ENCODE measurements around the gene PPM1L.

PPM1L gene

DNA sequence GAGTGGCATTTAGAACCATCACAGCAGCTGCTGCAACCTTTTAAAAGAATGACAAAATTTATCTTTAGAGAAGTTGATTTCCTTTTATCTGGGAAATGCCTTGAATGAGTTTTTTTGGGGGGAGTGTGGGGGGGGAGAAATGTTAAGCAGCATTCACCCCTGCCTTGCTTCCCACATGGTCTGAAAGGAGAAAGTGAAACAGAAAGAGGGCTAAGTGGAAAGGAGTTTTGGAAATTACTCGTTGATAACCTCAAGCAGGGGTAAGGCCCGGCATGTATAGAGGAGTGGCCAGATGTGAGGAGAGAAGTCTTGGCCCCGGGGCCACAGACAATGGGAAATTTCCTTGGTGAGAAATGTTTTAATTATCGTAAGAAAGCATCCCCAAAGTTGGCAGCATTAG, 325.6 kb downstream of the PPM1L start:
- no peak overlapping the region for H3K4me2 ChIP-seq (ENCODE audit: low read length)

DNA sequence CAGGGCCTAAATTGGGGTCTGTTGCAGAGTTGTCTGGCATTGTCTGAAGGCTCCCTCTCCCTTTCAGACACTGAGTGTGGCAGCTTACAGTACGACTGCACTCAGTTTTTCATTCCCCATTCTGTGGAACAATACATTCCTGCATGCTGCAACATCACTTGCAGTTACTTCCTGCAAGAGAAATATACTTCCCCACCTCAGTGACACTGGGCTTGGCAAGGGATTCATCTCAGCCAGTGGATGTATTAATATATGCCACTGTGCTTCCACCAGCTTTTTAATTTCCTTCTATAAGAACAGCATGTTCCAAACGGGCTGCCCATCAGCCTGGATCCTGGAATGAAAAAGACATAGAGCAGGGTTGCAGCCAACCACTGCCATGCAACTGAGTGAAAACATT, 326.0 kb downstream of the PPM1L start:
- Histone ChIP-seq H2AFZ (ENCODE audit: low read length) (no peak overlapping the region), H3K4me3 (ENCODE audit: low read depth, low read length, poor library complexity, severe bottlenecking) (no peak overlapping the region), H3F3A (ENCODE audit: insufficient read depth, low read length) (no peaks in the 10 kb centered on the region), H3K9me3 (ENCODE audit: low read length) (no peaks in the 10 kb centered on the region), H3K79me2 (ENCODE audit: insufficient read depth, low read length) (no peaks in the 10 kb centered on the region), H3K4me2 (ENCODE audit: low read length) (no peak overlapping the region), H3K27ac (ENCODE audit: low read depth, low read length, poor library complexity, severe bottlenecking) (no peak overlapping the region), H4K20me1 (ENCODE audit: insufficient read depth, low read length) (no peaks in the 10 kb centered on the region), H3K36me3 (ENCODE audit: insufficient read depth, low read length) (no peaks in the 10 kb centered on the region), H3K4me1 (ENCODE audit: insufficient read depth, low read length, severe bottlenecking) (no peaks in the 10 kb centered on the region), H3K9me2 (ENCODE audit: low read depth, low read length) (no peaks in the 10 kb centered on the region), H3K9ac (ENCODE audit: low read length) (no peak overlapping the region), H3K27me3 (ENCODE audit: insufficient read depth, low read length) (no peaks in the 10 kb centered on the region)
- TF ChIP-seq EZH2 (IDR thresholded peaks at IDR 0.05; ENCODE audit: borderline replicate concordance, low read length), result no peak
- TF ChIP-seq, protein P1, sequence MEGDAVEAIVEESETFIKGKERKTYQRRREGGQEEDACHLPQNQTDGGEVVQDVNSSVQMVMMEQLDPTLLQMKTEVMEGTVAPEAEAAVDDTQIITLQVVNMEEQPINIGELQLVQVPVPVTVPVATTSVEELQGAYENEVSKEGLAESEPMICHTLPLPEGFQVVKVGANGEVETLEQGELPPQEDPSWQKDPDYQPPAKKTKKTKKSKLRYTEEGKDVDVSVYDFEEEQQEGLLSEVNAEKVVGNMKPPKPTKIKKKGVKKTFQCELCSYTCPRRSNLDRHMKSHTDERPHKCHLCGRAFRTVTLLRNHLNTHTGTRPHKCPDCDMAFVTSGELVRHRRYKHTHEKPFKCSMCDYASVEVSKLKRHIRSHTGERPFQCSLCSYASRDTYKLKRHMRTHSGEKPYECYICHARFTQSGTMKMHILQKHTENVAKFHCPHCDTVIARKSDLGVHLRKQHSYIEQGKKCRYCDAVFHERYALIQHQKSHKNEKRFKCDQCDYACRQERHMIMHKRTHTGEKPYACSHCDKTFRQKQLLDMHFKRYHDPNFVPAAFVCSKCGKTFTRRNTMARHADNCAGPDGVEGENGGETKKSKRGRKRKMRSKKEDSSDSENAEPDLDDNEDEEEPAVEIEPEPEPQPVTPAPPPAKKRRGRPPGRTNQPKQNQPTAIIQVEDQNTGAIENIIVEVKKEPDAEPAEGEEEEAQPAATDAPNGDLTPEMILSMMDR (IDR thresholded peaks at IDR 0.05; ENCODE audit: low read length), result no peak

More for the DNA sequence above, 325.6 kb downstream of the PPM1L start:
- H3K4me3 ChIP-seq (ENCODE audit: low read depth, low read length, poor library complexity, severe bottlenecking), result no peak overlapping the region
- H3K79me2 ChIP-seq (ENCODE audit: insufficient read depth, low read length), result no peaks in the 10 kb centered on the region
- TF ChIP-seq EZH2 (IDR thresholded peaks at IDR 0.05; ENCODE audit: borderline replicate concordance, low read length), result no peak
- TF ChIP-seq, protein P1 (IDR thresholded peaks at IDR 0.05; ENCODE audit: low read length), result no peak
- H2AFZ ChIP-seq (ENCODE audit: low read length), result no peak overlapping the region
- H3K27me3 ChIP-seq (ENCODE audit: insufficient read depth, low read length), result no peaks in the 10 kb centered on the region
- H3K36me3 ChIP-seq (ENCODE audit: insufficient read depth, low read length), result no peaks in the 10 kb centered on the region
- H3F3A ChIP-seq (ENCODE audit: insufficient read depth, low read length), result no peaks in the 10 kb centered on the region
- H3K9ac ChIP-seq (ENCODE audit: low read length), result no peak overlapping the region
- H4K20me1 ChIP-seq (ENCODE audit: insufficient read depth, low read length), result no peaks in the 10 kb centered on the region
- H3K27ac ChIP-seq (ENCODE audit: low read depth, low read length, poor library complexity, severe bottlenecking), result no peak overlapping the region
- H3K9me2 ChIP-seq (ENCODE audit: low read depth, low read length), result no peaks in the 10 kb centered on the region
- no peaks in the 10 kb centered on the region for H3K4me1 ChIP-seq (ENCODE audit: insufficient read depth, low read length, severe bottlenecking)
- no peaks in the 10 kb centered on the region for H3K9me3 ChIP-seq (ENCODE audit: low read length)

DNA sequence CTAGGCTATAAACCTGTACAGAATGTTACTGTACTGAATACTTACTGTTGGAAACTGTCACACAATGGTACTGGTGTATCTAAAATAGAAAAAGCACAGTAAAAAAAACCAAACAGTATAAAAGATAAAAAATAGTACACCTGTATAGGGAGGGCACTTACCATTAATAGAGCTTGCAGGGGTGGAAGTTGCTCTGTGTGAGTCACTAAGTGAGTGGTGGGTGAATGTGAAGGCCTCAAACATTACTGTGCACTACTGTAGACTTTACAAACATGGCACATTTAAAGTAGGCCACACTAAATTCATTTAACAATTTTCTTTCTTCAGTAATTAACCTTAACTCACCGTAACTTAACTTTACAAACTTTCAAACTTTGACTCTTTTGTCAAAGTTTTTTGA, 327.1 kb downstream of the PPM1L start:
- Histone ChIP-seq H3K9me3 (ENCODE audit: low read length) (no peaks in the 10 kb centered on the region), H3K9me2 (ENCODE audit: low read depth, low read length) (no peaks in the 10 kb centered on the region), H4K20me1 (ENCODE audit: insufficient read depth, low read length) (no peaks in the 10 kb centered on the region), H3K9ac (ENCODE audit: low read length) (no peak overlapping the region), H3F3A (ENCODE audit: insufficient read depth, low read length) (no peaks in the 10 kb centered on the region), H3K4me1 (ENCODE audit: insufficient read depth, low read length, severe bottlenecking) (no peaks in the 10 kb centered on the region), H3K36me3 (ENCODE audit: insufficient read depth, low read length) (no peaks in the 10 kb centered on the region), H3K4me3 (ENCODE audit: low read depth, low read length, poor library complexity, severe bottlenecking) (no peak overlapping the region), H2AFZ (ENCODE audit: low read length) (no peak overlapping the region), H3K27me3 (ENCODE audit: insufficient read depth, low read length) (no peaks in the 10 kb centered on the region), H3K27ac (ENCODE audit: low read depth, low read length, poor library complexity, severe bottlenecking) (no peak overlapping the region), H3K4me2 (ENCODE audit: low read length) (no peak overlapping the region), H3K79me2 (ENCODE audit: insufficient read depth, low read length) (no peaks in the 10 kb centered on the region)
- no peak for TF ChIP-seq EZH2 (IDR thresholded peaks at IDR 0.05; ENCODE audit: borderline replicate concordance, low read length)
- TF ChIP-seq, protein P1 (IDR thresholded peaks at IDR 0.05; ENCODE audit: low read length), result no peak
